ENCODE results near the gene MARCHF2.

GRCh38 chr19:8468124-8468523, 55.0 kb downstream of the MARCHF2 start:
- no peak for TF ChIP-seq CTCF (IDR thresholded peaks at IDR 0.05)
- no peak for TF ChIP-seq POLR2A (IDR thresholded peaks at IDR 0.05)
